CD4-positive, alpha-beta T cell treated with Interleukin-10 for 1 hour (primary cell): ENCODE measurements around the gene FBXW7.

ENCODE experiments used
- DNase-seq: peaks from one replicate; pipeline ENCODE4 v3.0.0-alpha.2; 2020

FBXW7 gene

DNA sequence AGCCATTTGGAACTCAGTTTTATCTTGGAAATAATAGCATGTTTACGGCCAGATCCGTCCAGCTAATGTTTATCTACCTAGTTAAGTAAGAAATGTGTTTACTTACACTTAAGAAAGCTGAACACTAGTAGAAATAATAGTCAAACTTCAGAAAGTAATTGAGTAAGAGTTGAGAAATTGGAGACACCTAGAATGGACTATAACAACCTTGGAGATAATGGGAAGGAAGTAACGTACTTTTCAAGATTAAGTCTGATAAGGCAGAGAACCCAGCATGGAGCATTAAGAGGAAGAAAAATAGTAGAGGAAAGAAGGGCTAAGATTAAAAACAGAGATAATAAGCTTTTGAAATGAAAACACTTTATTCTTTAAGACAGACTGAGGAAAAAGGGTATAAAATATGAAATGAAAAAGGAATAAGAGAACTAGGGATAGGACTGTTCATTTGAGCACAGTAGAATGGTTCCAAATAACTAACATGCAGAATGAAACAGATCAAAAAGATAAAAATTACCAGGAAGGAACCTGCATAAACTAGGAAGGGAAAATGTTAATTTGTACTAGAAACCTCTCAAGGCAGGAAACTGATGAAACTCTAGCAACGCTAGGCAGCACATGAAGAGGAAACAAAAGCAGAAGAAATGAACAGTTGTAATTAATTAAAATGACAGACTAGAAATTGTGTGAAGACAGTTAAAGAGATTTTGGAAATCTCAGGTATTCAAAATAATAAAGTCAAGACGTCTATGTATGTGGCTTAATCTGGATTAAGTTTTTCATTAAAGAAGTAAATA is 71.7 kb downstream of the FBXW7 start:
- DNase-seq = no peak

GRCh38 chr4:152463562-152463961 is 72.3 kb downstream of the FBXW7 start:
- DNase-seq = no peak

DNA sequence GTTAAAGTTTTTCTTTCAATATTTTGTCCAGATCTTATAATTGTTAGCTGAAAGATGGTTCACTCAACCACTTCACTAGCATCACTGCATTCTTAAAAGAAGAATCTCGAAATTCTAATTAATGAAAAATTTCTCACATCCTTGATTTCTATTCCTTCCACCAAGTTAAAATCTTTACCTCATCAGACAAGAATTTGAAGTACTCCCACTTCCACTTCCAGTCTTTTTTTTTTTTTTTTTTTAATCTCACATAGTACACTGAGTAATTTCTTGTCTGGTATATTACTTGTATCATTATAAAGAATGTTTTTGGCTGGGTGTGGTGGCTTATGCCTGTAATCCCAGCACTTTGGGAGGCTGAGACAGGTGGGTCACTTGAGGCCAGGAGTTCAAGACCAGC is 73.2 kb downstream of the FBXW7 start:
- no peak for DNase-seq

- DNase-seq = no peak
Measured at GRCh38 chr4:152462047-152462446, 73.8 kb downstream of the FBXW7 start.

DNA sequence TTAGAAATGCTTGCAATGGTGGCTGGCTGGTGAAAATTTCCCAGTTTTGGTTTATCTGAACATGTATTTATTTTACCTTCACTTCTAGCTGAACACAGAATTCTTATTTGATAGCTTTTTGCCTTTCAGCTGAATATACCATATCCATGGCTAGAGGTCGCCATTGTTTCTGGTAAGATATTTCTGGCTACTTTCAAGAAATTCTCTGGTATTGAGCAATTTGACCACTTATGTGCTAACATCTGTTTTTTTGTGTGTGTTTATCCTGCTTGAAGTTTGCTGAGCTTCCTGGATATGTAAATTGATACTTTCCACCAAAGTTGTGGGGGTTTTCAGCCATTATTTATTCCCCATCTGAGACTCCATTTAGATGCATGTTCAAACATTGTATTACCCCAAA is 75.4 kb downstream of the FBXW7 start:
- no peak for DNase-seq

DNA sequence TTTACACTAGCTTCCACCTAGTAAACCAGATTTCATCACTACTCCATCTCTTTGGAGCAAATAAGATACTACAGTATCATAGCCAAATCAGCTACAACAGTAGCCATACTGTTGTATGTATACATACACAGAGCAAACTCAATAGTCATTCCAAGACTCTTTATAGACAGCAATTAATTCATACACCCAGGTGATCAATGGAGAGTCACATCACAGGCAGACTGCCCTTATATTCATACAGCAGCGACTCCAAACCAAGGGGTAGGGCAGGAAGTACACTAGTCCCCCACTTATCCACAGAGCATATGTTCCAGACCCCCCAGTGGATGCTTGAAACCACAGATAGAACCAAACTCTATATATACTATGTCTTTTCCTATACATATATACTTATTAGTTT is 76.6 kb downstream of the FBXW7 start:
- no peak for DNase-seq

GRCh38 chr4:152458801-152459302 is 77.0 kb downstream of the FBXW7 start:
- no peak for DNase-seq

DNA sequence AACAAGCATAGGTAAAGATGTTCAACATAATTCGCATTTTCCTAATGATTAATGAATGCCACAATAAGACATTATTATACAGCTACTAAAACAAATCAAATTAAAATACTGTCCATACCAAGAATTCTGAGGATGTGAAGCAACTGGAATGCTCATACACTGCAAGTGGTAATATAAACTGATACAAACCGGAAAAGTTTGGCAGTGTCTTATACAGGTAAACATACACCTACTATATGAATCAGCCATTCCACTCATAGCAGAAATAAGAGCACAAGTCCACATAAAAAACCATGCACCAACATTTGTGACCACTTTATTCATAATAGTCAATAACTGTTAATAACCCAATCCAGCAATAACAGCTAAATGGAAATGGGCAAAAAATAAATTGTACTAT is 79.3 kb downstream of the FBXW7 start:
- DNase-seq = no peak

GRCh38 chr4:152455311-152455710 is 80.6 kb downstream of the FBXW7 start:
- DNase-seq = no peak

- DNase-seq = peak; percentile 22
Measured at GRCh38 chr4:152454398-152455011, 81.4 kb downstream of the FBXW7 start.

DNA sequence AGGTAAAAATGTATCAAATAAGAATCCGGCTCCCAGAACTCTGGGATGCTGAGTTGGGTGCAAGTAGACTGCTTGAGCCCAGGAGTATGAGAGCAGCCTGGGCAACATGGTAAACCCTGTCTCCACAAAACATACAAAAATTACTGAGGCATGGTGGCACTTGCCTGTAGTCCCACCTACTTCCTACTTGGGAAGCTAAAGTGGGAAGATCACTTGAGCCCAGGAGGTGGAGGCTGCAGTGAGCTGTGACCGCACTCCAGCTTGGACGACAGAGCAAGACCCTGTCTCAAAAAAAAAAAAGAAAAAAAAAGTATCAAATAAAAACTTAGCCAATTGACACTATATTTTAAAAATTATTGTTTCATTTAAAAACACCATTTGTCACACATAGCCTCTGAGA is 84.4 kb downstream of the FBXW7 start:
- no peak for DNase-seq

DNA sequence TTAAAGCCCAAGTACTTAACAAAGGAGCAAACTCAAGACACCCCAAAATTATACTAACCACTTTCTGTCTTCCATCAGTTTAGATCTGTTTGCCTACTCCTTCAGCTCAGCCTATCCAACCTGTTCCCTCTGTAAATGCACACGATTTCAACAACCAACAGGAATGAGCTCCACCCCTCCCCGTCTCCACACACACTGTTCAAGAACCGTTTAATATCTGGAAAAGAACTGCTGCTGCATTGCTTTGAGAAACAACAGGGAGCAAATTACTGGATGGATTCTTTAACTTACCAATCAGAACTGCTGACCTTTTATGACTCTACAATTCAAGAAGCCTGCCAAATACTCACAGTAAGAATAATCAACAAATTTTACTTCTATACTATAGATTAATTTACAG is 87.0 kb downstream of the FBXW7 start:
- DNase-seq = no peak

DNA sequence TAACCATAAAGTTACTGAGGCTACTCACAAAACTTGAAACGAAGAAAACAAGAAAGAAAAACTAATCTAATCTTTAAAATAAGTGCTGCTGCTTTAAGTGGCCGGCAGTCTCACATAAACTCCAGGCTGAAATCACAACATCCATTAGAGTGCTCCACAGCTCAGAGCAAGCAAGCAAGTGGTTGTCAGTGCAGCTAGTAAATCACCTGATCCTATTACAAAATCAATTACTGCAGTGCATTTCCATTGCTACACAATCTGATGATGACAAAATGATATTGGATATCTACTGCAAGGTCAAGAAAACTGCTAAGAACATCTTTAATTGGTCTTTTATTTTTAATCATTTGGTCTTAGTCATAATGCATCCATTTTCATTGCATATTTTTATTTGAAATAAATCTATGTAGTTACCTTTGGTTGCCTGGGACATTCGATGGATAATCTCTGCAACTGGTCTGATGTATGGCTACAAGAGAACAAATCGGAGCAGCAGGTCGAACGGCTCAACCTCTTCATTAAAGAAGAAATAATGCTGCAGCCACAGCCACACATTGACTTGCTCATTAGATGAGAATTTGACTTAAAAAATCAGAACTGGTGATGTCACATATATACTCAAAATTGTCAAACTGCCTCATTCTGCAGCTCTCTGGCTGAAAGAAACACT is 87.7 kb downstream of the FBXW7 start:
- no peak for DNase-seq

DNA sequence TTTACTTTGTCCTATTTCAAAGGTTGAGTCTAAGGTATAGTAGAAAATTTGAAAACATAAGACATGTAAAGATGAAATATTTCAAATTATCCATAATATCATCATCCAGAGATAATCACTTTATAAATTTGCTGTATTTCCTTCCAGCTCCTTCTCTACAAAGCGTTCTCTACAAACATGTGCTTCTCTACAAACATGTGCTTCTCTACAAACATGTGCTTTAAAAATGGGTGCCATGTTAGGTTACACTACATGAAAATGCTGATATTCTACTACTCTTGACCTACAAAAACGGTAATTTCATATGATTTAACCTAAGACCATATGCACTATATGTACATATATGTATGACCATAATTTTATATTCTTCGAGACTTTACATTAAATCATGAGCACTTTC is 92.0 kb downstream of the FBXW7 start:
- no peak for DNase-seq

DNA sequence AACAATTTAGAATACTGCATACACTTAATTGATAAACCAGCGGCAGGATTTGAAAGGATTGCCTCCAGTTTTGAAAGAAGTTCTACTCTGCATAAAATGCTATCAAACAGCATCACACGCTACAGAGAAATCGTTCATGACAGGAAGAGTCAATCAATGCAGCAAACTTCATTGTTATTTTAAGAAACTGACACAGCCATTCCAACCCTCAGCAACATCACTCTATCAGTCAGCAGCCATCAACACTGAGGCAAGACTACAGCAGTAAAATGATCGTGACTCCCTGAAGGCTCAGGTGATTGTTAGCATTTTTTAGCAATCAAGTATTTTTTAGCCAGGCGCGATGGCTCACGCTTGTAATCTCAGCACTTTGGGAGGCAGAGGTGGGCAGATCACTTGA is 98.3 kb downstream of the FBXW7 start:
- DNase-seq = no peak

- no peak for DNase-seq
Measured at GRCh38 chr4:152436384-152436783, 99.5 kb downstream of the FBXW7 start.

- DNase-seq = no peak
Measured at GRCh38 chr4:152434011-152434410, 101.9 kb downstream of the FBXW7 start.

DNA sequence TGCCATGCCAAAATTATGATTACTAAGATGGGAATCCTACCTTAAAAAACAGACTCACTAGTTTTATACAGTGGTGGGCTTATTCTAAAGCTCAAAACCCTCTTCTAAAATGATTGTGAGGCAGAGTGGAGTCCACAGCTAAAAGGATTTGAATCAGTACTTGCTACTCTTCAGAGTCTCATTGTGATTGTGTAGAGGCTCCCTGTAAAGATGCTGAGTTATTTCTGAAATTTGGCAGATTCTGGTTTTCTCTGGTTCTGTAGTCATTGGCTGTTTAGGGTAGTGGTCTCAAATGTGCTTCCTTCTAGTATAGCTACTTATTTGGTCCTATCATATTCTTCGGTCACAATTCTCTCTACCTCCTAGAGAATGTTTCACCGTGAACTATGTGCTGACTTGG is 104.1 kb downstream of the FBXW7 start:
- no peak for DNase-seq

DNA sequence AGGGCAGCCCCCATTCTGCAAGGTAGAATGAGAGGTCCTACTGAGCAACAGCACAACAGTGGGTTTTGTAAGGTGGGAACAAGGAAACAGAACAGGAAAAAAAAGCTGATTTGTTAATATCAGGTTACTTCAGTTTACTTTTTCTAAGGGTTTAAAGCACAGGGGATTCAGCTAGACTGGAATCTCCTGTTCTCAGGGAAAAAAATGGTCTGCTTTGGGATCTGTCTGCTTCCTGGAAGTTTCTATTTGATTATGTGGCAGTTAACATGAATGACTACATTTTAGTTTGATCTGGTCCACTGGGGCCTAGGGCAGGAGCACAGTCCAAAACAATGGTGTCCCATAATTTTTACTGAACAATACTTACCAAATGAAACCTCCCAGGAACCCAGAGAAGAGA is 104.6 kb downstream of the FBXW7 start:
- DNase-seq = no peak

DNA sequence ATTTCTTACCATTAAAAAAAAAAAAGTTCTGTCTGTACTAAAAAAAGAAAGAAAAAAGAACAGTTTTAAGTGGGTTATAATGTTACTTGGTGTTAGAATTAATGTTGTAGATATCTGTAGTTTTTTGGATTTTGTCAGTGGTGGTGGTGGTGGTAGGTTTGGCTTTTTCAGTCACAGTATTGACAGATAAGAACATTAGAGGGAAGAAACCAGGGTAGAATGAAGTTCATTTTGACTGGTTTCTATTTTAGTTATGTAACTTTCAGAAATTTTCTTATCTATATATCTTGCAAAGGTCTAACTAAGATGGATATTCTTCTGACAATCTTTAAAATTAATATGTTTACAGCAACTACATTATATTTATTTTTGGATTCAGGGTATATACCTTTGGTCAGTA is 105.4 kb downstream of the FBXW7 start:
- DNase-seq = no peak

- no peak for DNase-seq
Measured at GRCh38 chr4:152427981-152428380, 107.9 kb downstream of the FBXW7 start.

GRCh38 chr4:152424977-152425376 is 110.9 kb downstream of the FBXW7 start:
- DNase-seq = no peak

- DNase-seq = no peak
Measured at GRCh38 chr4:152424396-152424795, 111.5 kb downstream of the FBXW7 start.

GRCh38 chr4:152422817-152423320 is 113.0 kb downstream of the FBXW7 start:
- DNase-seq = no peak
